RKO (cell line): ENCODE measurements around the gene RNGTT.
"Not testable (repeated sequence)": the region's sequence is repeated elsewhere in the genome, so short reads cannot be mapped to it uniquely, and the experiment has no call there.

ENCODE experiments used
- DNase-seq: peaks from one replicate; pipeline ENCODE4 v3.0.0-alpha.2; 2016; ENCODE audit warnings: low spot score

The RNGTT gene

DNA sequence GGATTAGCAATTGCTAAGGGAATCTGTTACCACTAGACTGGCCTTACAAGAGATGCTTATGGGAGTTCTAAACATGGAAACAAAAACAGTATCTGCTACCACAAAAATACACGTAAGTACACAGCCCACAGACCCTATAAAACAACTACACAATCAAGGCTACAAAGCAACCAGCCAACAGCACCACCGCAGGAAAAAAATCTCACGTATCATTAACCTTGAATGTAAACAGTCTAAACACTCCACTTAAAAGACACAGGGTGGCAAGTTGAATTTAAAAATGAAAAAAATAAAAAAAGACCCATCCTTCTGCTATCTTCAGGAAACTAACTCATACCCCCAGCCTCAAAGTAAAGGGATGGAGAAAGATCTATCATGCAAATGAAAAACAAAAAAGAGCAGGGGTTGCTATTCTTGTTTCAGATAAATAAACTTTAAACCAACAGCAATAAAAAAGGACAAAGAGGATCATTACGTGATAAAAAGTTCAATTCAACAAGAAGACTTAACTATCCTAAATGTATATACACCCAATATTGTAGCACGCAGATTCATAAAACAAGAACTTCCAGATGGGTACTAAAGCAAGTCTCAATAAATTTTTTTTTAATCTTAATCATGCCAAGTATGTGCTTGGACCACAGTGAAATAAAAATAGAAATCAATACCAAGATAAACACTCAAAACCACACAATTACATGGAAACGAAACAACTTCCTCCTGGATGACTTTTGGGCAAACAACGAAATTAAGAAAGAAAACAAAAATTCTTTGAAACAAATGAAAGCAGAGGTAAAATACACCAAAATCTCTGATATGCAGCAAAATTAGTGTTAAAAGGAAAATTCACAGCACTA, 52.3 kb downstream of the RNGTT start:
- no peak for DNase-seq

DNA sequence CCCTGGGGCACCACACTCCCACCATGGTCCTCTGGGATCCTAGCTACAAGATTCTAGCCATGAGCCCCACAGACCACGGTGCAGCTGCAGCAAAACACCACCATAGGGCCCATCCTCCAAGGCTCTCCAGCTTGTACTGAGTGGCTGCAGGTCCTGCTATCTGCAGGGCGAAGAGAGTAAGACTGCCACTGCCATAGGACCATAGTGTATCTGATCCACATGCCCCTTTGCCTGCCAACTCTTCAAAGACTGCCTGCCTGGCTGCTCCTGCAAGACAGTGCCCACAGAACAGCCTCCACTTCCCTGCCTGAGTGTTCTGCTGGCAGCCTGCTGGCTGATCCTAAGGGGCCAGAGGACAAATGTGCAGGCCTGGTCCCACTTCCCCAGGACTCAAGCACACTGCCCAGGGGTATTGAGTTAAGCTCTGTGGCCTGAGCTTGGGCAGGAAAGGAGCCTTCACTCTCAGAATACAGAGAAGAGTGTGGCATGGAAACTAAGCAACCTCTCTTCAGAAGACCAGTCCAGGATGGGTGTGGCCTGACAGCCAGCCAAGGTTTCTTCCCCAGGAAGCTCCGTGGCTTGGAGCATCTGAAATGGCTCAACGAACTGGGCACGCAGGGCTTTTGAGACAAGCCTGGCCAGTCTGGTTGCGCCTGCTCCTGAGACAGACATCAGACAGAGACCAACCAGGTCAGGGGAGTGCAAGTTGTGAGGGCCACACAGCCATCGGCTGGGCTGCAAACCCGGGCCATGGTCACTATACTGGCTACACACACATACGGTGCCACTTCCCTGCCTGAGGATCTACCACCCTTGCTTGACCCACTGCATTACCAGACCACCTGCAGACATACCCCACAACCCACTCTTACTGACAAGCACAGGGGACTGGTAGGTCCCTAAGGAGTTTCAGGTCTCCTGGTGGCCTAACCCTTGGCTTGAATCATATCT, 54.5 kb downstream of the RNGTT start:
- no peak for DNase-seq

DNA sequence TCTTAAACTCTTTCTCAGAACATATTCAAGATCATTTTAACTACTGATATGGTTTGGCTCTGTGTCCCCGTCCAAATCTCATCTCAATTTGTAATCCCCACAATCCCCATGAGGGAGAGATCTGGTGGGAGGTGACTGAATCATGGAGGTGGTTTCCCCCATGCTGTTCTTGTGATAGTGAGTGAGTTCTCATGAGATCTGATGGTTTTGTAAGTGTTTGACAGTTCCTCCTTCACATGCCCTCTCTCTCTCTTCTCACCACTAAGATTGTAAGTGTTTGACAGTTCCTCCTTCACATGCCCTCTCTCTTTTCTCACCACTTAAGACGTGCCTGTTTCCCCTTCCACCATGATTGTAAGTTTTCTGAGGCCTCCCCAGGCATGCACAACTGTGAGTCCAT, 56.3 kb downstream of the RNGTT start:
- DNase-seq: not testable (repeated sequence)

DNA sequence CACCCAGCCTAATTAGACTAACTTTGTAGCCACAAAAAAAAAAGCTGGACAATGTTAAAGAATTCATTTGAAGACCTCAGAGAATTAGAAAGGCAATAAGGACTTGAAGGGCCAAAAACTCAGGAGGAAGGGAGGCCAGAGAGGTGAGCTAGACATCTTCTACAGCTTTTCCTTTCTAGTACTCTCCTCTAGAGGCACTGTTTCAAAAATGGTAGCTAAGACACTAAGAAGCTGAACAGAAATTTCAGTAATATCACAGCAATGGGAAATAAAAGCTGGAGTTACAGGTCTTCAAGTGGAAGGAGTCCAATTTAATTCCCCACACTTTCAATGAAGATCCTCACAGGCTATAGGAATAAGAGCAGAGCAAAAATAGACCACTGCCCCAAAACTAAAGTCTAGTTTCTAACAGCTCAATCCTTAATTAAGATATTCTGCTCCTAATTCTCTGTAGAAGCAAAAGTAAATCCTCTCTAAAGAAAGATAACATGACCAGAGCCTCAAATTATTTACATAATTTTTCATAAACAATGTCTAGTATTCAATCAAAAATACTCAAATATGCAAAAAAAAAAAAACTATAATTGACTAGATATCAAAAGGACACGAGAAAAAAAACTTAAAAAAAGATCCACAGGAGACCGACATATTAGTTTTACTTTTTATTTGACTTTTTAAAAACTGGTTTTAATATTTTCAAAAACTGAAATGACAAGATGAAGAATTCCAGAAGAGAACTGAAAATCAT, 63.7 kb downstream of the RNGTT start:
- peak; percentile 19 for DNase-seq

DNA sequence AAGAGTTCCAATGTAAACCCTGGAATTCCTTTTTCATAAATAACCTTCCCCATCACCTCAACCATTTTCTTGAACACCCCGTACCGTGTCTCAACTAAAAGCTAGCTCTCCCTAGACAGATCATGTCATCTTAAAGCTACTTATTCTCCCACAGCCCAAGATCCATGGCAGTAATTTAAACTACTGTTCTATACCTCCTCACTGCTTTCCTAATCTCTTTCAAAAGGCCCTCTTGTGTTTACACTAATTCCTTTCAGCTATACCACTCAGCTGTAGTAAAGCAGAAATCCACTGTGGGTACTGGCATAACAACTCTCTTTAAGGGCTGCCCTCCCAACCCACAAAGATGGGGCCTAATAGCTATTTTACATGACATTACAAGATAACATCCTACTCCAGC, 67.5 kb downstream of the RNGTT start:
- no peak for DNase-seq

DNA sequence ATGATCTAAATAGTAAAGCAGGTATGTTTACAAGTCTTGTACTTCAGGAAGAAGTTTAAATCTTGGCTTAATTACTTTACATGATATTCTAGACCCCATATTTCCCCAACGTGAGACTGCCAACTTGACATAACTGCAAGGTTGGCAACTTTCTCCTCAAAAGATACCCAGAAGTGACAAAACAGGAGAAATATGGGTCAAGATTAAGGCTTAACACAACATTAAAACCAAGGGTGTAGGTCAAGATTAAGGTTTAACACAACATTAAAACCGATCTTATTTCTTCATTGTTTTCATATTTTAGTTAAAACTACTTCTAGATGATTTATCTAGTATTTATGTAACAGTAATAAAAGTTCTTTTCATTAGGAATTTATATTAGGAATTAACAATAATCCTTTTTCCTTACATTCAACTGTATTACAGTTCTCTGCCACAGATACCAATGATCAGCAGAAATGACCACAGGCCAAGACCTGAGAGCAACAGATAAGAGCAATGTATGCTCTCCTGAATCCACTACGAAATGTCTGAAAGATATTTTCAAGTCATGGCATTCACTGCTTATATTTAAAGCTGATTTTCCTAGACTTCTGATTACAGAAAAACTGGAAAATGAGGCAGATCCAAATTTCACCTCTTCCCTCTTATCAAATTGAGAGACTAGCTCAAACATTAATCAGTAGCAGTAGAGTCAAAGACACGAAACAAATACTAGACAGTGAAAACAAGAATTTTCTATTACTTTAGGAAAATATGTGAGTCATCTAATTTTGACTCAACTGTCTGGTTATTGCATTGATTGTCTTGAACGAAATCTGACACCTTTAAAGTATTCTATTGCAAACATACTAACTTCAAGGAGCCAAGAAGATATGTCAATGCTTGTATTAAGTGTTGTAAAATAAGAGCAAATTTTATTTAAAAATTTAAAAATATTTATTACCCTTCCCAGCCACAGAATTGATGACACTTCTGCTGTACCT, 72.3 kb downstream of the RNGTT start:
- no peak for DNase-seq

DNA sequence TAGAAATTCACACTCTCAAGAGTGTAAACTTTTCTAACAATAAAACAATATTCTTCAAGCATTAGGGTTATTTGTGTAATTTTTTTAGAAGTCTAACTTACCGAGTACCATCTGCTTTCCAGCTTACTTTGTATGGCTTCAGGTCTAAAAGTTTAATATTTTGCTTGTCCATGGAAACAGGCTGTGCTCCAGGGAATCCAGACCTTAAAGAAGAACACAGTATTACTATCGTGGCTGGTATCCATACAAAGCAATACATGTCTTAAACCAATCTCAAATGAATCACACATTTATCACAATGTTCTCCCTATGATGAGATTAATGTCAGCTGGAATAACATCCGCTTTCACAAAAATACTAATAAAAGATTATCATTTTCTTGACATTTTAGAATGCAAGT, 73.0 kb downstream of the RNGTT start:
- DNase-seq: no peak

DNA sequence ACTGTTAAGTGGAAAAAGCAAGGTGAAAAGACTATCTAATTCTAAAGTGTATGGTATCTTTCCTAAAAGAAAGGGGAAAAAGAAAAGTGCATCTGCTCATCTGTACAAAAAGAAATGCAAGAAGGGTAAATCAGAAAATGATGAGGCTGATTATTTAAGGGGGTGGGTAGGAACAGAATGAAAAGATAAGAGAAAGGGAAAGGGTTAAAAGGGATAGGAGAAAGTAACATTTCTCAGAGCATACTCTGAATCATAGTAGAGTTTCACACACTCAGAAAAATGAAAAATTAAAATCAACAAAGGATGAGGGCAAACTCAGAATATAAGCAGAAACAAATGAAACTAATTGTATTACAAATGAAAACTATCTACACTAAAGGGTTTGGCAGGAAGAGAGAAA, 79.1 kb downstream of the RNGTT start:
- no peak for DNase-seq

DNA sequence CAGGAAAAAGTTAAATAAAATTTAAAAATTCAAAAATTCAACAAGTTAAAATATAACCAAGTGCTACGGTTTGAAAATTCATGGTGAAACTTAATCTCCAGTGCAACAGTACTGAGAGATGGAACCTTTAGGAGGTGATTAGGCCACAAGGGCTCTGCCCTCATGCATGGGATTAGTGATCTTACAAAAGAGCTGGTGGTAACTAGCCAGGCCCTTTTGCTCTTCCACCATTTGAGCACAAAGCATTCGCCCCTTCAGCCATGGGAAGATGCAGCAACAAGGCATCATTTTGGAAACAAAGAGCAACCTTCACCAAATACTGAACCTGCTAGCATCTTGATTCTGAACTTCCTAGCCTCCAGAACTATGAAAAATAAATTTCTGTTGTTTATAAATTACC, 80.9 kb downstream of the RNGTT start:
- DNase-seq: no peak

DNA sequence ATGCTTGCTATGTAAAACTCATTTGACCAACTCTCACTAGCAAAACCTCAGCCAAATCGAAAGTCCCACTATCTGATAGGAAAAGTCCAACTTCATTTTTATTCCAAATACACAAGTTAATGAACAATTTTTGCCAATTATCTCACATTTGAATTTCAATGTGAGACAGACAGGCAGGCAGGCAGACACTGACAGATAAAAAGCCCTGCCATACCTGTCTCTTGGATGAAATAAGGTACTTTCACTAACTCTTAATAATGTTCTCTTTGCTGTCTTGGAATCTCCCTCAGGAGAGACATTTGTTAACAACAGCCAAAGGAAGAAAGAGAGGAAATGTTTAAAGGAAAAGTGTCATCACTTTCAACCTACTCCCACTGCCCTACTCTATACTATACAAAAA, 82.0 kb downstream of the RNGTT start:
- DNase-seq: no peak

DNA sequence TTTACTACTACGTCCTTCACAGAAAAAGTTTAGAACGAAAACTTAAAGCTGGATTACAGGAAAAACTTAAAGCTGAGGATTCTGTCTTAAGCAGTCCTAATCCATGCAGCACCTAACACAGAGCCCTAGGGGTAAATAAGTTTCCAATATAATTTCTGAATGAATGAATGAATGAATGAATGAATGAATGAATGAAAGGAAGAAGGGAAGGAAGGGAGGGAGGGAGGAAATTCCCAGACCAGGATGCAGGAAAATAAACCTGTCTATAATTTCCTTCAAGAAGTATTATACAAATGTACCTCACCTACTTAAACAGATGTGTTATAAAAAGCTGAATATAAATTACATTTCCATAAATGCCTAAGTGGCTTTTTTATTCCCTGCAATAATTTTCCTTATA, 83.4 kb downstream of the RNGTT start:
- DNase-seq: no peak

DNA sequence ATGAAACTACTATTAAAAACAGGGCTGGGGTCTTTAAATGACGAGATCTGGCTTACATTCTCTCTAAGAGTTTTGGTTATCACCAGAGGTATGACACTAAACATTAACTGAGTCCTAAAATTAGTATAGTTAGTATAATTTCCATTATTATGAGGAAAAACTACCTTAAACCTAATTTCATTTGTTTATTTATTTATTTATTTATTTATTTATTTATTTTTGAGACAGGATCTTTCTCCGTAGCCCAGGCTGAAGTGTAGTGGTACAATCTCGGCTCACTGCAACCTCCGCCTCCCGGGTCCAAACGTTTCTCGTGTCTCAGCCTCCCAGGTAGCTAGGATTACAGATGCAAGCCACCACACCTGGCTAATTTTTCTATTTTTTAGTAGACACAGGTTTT, 85.5 kb downstream of the RNGTT start:
- DNase-seq: no peak

DNA sequence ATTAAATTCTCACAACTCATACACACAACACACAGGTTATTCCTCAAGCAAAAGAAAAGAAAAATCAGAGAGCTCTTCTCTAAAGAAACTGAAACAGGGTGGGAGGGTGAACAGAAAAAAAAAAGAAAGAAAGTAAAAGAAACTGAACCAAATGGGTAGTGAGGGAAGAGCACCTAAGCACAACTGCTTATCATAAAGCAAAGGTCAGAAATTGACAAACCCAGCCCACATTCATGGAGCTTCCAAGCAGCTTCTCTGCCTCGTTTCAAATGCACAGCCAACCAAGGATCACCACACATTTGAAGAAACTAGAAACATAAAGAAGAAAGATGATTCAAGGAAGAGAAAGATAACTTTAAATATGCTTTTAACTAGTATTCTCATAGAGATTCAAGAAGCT, 90.5 kb downstream of the RNGTT start:
- DNase-seq: no peak

DNA sequence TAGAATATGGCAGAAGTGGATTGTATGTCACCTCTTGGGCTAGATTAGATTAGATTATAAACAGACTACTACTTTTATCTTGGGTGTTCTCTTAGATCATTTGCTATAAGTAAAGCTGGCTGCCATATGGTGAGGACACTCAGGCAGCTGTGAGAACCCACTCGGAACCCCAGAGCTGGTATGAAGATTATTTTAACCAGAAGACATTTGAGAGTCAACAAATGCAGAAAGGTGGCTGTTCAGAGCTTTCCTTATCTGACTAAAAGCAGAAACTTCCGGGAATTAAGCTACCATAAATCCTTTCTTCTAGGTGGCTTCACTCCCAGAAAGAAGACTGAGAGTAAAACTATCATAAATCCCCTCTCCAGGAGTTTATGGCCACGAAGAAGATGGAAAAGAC, 91.9 kb downstream of the RNGTT start:
- DNase-seq: no peak

DNA sequence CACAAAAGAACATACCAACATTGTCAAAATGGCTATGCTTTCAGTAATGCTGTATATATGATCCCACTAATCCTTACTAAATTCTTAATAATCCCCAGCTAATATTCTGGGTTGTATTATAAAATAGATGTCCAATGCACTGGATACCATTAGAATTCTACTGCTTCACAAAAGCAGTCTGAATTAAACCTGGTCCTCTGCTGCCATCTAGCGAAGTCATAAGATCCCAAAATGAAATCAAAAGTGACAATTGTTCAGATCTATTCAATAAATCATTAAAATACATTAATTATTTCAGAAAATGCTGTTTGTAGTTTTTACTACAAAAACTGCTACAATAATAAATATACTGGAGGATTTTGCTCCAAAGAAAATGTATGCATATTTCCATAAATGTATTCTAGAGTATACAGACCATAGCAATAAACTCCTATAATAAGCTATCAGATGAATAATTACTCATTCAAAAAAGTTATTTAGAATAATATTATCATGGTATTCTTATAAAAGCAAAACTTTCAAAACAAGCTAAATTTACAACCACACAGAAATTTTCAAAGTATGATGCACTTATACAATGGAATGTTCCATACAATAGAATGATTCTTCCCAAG, 92.6 kb downstream of the RNGTT start:
- peak; percentile 61 for DNase-seq

DNA sequence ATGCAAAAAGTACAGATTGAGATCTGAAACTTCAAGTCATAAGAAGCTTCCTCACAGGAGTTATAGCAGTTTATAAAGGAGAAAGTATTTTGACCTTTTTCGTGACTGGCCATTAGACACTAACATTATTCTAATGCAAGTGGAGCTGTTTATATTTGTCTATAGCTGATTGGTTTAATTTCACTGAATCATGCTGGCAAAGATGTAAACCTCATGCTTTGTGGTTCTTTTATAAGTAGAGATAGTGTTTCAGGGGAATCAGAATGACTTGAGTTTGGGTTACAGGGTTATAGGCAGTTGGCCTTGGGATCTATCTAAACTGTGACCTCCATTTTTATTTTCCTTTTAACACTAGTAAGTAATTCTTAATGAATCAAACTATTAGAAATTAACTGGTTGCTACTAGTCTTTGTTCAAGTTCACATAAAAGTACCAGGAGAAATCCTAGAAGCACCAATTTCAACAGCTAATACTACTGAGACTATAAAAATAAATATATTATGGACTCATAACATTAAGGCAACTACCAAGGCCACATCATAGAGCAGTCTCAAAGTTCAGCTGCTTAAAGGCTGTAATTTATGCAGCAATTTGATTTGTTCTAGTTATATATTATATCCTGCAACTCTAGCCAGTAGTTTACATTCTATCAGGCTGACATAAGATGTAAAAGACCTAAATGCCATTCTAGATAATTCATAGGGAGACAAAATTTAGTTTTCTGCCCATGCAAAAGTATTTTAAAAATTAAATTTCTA, 94.0 kb downstream of the RNGTT start:
- no peak for DNase-seq

DNA sequence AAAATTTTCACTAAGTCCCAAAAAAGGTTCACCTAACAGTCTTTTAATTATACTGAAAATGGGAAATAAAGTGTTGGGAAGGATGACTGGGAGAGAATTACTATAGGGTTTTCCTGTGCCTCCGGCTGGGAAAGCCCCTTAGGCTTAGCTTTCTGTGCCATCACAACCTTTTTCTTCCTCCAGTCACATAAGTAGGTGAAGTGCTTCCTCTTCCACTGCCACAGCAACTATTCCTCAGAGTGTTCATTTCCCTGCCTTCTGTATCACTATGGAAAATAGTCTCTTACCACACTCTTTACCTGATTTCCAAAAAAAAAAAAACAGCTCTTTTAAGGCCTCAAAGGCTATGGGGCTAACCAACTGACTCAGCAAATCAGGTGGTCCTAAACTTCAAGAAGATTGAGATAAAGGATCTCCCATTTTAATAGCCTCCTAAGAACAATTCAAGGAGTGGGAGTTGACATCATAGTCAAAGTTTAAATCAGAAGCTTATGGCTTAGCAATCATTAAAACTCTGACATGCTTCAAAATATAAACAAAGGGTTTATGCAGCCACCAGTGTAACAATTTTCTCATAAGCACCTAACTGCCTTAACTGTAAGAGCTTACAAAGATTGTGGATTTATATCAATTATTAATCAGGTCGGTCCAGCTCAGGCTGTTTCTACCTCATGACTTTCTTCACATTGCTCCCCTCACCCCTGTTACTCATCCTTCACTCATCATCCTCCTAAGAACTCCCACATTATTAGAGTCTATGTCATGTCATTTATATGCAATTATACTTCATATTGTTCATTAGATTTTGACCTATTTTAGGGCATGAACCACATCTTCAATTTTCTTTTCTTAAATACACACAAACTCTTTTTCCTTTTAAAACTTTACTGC, 95.3 kb downstream of the RNGTT start:
- DNase-seq: peak; percentile 67

DNA sequence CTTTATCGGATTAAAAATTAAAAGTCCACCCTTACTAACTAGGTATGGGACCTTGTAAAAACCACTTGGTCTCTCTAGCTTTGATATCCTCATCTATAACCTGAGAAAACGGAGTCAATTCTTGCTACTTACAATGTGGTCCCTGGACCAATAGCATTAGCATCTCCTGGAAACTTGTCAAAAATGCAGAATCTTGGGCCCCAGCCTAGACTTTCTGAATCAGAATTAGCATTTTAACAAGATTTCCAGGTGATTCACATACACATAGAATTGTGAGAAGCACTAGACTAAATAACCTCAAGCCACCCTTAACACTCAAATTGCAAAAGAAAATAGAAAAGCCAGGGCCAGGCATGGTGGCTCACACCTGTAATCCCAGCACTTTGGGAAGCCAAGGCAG, 96.6 kb downstream of the RNGTT start:
- DNase-seq: no peak

DNA sequence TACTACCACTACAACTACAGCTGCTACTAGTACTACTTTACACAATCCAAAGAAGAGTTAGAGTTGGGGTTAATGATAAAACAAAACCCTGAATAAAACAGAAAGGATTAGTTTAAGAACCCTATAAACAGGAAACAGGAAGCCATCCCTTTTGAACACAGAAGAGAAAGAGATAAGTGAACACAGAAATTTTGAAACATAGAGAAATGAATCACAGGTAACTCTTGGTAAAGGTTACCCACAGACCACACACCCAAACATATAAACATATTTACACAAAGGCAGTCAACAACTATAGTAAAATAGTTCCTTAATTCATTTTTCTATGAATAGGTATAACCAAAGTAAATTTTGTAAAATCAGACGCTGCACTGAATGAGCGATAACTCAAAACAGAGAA, 98.1 kb downstream of the RNGTT start:
- no peak for DNase-seq
